T-helper 22 cell (primary cell): Measurements from ENCODE around the gene MBLAC2.
A peak's percentile ranks its signal among the peaks of the same experiment; 100 is the strongest.

ENCODE experiments used
- DNase-seq: peaks from one replicate; pipeline ENCODE4 v3.0.0-alpha.2; 2020; ENCODE audit warnings: low read depth

Gene MBLAC2

DNA sequence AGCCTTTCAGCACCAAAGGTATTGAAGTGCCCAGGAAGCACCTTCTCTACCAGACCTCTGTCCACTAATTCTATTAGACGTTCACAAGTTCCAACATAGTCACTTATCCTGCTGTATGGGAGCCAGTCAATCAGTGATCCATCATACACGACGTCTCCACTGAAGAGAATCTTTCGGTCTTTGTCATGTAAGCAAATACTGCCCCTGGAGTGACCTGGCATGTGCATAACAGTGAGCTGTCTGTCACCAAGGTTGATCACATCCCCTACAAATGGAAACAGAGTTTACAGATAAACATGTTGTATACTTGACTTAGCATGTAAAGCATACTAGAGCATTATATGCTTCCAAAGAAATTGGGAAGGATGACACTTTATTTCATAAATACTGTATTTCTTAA lies 13.3 kb downstream of the MBLAC2 start:
- no peak for DNase-seq

DNA sequence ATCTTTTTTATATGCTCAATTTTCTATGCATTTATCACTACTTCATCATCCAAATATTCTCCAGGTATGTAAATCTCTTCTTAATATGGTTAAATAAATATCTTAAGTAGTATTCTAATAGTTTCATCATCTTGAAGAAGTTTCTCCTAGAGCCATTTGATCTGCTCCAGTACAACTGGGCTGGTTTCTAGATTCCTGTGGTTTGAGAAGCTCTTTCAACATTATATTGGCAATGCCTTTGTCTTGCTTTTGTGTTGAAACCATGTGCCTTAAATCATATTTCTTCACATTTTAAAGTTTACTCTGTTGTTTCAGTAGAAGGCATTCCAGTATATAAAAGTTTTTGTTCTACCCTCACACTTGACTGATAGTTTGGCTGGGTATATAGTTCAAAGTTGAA lies 27.6 kb downstream of the MBLAC2 start:
- no peak for DNase-seq

- no peak for DNase-seq
Measured at GRCh38 chr5:90440644-90441043, 33.9 kb downstream of the MBLAC2 start.

DNA sequence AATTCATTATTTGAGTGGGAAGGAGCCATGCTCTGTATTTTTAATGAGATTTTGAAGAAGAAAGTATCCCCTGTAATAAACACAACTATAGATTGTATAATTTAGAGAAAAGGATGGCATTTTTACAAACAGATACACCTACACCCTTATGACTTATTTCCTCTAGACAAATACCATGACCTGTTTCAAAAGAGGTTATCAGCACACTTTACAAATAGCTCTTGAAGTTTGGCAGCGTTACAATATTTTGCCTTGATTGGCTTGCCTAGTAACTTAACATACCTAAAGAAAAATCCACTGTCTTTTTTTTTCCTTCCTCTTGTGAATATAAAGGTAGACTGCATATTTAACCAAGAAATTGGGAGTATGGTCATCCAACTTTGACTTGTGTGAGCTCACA lies 36.5 kb downstream of the MBLAC2 start:
- DNase-seq = no peak

- no peak for DNase-seq
Measured at GRCh38 chr5:90437663-90438062, 36.9 kb downstream of the MBLAC2 start.

DNA sequence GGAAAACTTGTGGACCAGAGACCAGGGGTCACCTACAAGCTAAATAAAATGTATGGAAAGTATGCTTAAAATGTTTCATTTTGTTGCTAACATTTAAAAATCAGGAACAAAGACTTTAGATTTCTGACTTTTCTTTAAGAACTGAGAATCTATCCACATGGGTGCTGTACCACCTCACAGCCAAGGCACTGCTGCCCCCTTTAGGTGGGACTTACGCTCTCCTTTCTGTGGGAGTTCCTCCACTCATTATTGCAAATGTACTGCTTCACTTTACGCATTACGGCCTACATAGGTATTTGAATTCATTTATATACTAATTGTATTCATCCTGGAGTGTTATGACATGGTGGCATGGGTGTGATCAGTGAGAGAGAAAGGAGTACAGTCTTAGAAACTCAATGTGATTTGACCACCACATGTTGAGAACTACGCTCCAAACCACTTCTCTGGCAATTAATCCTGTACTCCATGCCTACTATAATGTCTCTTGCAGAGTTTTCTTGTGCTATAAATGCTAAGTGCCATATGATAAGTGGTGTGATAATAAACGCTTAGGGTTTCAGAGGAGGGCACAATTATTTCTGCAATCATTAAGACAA lies 40.4 kb downstream of the MBLAC2 start:
- DNase-seq = no peak

DNA sequence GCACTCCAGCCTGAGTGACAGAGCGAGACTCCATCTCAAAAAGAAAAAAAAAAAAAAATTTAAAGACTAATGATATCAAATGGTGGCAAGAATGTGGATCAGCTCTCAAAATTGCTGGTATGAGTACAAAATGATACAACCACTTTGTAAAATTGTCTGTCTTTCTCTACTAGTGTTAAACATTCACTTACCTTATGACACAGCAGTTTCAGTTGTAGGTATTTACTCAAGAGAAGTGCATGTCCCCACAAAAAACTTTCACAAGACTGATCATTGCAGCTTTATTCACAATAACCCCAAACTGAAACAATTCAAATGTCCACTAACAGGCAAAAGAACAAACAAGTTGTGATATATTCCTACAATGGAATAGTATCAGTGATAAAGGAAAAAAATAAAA lies 50.3 kb downstream of the MBLAC2 start:
- DNase-seq = no peak

DNA sequence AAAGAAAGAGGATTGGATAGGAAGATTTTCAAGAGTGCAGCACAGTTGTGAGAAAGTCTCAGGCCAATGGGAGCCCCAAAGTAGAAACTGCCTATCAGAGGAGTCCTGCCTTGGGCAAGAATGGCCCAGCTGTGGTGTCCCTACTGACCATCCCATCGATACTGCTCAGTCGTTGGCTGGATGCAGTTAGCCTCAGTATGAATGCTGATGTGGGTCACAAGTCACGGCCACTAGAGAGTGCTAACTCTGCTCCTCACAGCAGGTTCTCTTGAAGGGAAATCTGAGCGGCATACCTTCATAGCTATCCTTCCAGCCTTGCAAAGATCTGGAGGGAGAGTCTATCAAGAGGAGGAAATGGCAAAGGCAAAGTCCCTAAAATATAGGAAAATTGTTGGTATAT lies 53.4 kb downstream of the MBLAC2 start:
- DNase-seq = no peak

- DNase-seq = no peak
Measured at GRCh38 chr5:90418214-90418613, 56.4 kb downstream of the MBLAC2 start.

DNA sequence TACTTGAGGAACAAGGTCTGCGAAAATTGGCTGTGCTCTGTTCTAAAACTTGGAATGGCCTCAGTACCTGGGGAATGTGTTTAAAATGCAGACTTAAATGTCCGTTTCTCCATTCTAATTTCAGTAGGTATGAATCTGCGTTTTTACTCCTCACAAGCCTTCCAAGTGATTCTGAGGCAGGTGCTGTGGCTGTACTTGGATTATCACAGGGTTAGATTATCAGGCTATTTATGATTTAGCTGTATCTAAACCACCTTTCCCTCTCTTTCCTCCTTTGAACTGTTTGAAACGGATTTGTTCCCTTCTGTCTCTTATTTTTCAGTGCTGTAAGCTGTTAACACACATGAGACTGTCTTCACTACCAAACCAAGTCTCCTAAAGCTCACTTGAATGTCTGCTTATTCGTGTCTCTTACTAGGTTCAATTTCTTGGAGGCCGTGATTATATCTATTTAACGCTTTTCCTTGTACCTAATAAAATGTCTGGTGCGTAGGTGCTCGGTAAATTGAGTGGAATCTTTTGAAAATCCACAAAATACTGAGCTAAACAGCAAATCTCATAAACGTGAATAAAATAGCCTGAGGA lies 64.3 kb downstream of the MBLAC2 start:
- no peak for DNase-seq

DNA sequence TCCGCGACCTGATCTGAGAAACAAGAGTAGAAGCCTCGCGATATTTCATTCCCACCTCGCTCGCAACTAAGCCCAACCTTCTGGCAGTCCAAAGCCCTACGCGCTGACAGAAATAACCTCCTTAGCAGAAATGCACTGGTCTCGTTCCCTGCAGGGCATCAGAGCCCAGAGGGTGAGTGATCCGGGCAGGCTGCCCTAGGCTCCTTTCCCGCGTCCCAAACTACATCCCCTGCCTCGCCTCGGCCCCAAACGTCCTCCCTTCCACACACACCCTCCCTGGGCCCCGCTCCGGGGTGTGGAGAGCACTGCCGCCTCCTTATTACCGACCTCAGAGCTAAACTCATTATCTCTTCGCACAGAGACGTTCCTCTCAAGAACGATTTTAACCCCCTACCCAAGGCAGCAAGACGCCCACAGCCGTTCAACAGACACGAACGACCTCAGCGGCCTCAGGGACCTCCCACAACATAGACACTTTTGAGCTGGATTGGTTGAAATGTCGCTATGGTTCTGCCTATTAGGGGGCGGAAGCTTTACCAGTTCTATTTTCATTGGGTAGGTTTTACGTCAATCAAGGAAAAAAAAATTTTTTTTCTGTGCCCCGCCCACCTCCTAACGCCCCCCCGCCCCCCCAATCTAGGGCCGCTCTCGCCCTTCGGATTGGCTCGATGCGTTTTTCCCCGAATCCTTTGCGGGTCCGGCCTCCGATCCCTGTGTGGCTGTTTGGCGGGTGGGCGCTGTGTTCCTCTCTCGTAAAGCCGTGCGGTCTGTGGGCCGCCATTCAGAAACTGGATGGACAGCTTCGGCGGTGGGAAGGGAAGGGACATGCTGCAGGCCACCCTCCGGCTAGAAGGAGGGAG lies 65.0 kb downstream of the MBLAC2 start, which contains the start of gene CETN3:
CETN3 (minus strand) TSS at position 439 of the 860 bp plus-strand sequence; CDS start at position 344, 95 bp downstream.
- DNase-seq = peak; percentile 85

GRCh38 chr5:90408571-90409317 lies 65.8 kb downstream of the MBLAC2 start:
- DNase-seq = no peak
